GM19467 (cell line): Measurements from ENCODE around the gene NKD1.
"Not testable (repeated sequence)": the region's sequence is repeated elsewhere in the genome, so short reads cannot be mapped to it uniquely, and the experiment has no call there.

Source experiments
- ATAC-seq: cut with Tn5 transposase; IDR thresholded peaks from one replicate; pipeline ENCODE4 v1.9.1; 2021; ENCODE audit warnings: mild to moderate bottlenecking, moderate library complexity; ENCODE audit not compliant: unreplicated experiment

NKD1 gene

DNA sequence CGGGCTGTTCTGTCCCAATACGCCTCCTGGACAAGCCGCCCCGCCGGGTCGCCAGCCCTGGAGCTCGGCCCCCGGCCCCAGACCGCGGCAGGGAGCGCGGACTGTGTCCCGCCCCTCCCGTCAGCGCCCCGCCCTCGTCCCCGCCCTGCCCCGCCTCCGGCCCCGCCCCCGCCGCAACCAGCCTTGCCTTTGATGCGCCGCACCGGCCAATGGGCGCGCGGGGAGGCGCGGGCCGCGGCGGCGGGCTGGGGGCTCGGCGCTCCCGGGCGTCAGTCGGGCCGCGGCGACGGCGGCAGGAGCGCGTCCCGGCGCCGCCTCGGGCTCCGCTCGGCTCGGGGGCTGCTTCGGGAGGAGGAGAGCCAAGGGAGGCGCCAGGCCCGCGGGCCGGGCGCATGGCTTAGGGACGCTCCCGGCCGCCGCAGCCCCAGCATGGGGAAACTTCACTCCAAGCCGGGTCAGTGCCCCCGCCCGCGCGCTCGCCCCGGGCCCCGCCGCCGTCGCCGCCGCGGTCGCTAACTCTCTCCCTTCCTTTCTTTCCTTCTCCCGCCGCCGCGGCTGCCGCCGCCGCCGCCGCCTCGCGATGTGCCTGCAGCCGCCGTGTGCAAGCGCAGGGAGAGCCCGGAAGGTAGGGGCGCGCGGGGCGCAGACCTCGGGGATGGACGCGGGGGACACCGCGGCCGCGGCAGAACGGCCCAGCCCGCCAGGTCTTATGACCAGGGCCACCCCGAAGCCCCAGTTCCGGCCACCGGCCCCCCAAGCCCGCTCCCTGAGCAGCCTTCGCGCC, at the start of gene NKD1:
NKD1 (plus strand) TSS at position 272 of the 784 bp plus-strand sequence; CDS start at position 430, 158 bp downstream.
- peak; percentile 63 for ATAC-seq

GRCh38 chr16:50498431-50499155, 49.6 kb upstream of the NKD1 start:
- no peak for ATAC-seq

GRCh38 chr16:50499254-50499653, 48.9 kb upstream of the NKD1 start:
- no peak for ATAC-seq

DNA sequence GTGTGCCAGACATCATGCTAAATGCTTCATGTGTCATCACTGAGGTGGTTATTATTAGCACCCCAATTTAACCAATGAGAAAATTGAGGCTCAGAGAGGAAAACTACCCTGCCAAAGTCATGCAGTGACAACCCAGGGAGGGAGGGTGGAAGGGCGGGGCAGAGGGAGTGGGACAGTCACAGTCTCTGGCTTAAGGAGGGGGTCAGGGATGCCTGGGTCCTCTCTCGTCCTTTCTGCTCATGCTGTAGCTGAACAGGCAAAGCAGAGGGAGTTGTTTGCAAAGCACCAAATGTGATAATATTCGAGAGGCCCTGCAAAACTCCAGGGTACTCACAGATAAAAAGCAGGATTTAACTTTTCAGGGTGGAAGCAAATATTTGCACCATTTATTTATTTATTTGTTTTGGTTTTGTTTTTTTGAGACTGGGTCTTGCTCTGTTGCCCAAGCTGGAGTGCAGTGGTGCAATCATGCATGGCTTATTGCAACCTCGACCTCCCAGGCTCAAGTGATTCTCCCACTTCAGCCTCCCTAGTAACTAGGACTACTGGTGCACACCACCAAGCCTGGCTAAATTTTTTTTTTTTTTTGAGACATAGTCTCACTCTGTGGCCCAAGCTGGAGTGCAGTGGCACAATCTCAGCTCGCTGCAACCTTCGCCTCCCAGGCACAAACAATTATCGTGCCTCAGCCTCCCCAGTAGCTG, 47.9 kb upstream of the NKD1 start:
- ATAC-seq, result no peak

DNA sequence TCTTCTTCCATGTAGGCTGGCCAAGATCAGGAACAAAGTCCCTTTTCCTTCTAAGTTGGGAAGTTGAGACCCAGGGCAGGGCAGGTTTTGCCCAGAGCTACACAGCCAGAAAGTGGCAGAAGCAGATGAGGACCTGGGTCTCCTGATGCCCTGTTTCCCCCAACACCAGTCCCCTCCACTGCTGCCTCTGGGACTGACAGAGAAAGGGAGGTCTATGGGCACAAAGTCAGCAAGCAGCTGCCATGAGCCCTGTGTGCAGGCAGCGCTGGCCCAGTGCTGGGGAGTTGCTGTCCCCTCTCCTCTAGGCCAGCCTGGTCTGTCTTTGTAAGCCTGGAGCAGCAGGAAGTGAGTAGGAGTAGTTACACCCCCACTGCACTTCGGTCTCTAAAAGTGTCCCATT, 46.9 kb upstream of the NKD1 start:
- no peak for ATAC-seq

DNA sequence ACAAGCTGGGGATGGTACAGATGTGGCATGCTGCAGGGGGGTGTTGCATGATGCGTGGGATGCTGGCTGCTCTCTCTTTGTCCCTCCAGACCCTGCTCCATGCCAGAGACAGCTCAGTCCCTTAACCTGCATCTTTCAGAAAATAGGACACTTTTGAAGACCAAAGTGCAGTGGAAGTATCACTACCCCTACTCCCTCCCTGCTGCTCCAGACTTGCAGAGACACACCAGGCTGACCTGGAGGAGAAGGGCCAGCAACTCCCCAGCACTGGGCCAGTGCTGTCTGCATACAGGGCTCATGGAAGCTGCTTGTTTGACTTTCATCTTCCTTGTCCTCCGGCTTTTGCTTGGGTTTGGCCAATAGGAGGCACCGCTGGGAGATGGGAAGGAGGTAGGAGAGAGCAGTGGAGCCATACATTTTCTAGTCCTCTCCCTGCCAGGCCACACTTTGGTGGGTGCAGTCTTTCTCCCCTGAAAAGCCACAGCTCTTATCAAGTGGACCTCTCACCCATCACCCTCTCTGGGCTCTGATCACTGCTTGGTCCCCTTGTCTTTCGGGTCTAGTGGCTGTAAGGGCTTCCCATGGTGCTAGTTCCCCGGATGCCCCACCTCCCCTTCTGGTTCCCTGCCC, 46.1 kb upstream of the NKD1 start:
- ATAC-seq, result no peak

- ATAC-seq, result no peak
Observed at GRCh38 chr16:50502616-50503011, 45.6 kb upstream of the NKD1 start.

DNA sequence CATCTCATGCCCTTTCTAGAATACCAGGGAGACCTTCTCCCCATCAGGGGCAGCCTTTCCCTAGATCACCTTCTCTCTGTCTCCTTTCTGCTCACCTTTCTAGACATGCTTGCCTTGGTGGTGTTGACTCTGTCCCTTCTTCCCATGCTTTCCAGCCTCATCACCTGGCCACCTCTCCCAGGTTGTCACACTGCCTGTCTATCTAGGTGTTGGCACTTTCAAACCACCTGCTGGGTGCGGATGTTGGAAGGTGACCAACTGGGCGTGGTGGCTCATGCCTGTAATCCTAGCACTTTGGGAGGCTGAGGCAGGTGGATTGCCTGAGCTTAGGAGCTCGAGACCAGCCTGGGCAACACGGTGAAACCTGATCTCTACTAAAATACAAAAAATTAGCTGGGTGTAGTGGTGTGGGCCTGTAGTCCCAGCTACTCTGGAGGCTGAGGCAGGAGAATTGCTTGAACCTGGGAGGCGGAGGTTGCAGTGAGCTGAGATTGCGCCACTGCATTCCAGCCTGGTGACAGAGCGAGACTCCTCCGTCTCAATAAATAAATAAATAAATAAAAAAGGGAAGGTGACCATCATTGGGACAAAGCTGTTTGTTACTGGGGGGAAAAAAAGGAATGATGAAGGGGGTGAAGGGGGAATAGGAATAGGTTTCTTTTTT, 44.2 kb upstream of the NKD1 start:
- not testable (repeated sequence) for ATAC-seq

GRCh38 chr16:50505115-50505514, 43.1 kb upstream of the NKD1 start:
- no peak for ATAC-seq

DNA sequence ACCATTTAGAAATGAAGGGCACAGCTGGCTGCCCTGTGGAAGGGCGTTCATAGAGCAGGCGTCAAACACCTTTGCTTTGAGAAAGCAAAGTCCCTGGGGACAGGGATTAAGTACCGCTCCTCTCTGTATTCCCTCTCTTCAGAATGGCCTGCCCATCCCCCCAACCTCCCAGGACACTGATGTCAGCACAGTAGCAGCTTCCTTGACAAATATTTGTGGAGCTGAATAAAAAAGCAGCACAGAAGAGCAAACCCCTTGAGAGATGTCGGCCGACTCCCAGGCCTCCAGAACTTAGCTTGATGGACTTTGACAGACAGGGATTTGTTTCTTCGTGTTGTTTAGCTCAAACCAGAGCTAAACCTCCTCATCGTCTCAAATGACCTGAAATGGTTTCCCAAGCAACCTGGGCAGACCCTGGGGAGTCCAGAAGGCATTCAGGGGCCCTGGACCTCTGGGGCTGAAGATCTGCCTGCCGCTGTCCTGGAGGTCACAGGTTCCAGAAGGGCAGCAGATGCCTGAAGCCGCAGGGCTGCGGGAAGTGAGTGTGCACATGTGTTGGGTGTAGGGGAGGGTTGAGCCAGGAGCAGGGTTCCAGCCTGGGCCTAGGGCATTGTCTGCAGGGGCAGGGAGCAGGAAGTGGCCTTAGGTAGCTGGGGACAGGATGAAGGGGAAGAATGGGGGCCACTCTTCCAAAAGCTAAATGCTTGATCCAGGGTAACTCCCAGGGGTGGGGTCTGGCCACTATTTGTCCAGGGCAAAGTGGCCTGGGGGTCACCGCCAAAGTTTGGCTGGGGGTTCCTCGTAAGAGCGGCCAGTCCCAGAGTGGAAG, 42.3 kb upstream of the NKD1 start:
- no peak for ATAC-seq

GRCh38 chr16:50506543-50506937, 41.7 kb upstream of the NKD1 start:
- ATAC-seq, result no peak

DNA sequence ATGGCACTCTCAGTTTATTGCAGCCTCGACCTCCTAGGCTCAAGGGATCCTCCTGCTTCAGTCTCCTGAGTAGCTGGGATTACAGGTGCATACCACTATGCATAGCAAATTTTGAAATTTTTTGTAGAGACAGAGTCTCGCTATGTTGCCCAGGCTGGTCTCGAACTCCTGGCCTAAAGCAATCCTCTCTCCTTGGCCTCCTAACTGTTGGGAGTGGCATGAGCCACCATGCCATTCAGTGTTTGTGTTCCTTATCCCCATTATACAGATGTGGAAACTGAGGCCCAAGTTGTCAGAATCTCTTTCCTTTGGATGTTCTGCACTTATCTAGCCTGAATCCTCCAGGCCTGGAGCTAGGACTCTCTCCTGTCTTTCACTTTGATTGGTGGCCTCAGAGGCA, 40.8 kb upstream of the NKD1 start:
- no peak for ATAC-seq

DNA sequence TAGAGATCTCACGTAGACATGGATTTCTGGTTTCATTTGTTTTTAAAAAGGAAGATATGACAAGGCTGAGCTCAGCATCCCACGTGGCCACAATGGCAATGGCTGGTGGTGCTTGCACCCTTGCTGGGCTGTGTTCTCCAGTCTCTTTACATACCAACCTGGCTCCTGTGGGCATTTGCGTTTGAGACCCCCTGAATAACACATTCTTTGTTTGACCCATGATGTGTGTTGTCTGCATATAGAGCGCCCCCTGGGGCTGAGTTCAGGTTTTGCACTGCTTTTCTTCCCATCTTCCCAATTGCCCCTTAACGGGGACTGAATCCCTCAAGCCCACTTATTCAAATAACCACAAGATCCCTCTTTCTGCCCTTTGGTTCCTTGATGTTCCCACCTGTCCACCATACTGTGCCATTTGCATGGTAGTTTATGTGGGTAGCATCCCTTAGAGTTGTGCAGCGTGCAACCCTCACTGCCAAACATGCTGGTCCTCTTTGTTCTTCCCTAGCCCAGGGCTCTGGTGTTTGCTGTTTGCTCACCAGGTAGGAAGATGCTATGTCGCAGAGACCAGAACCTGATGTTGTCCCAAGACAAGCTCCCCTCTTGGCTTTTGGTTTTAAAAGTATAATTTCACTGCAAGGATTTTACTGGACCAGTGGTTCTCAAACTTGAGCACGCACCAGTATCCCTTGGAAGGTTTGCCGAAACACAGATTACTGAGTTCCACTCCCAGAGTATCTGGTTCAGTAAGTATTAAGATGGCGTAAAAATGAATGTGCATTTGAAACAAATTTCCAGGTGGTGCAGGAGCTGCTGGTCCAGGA, 38.5 kb upstream of the NKD1 start:
- ATAC-seq, result no peak

GRCh38 chr16:50515218-50515617, 33.0 kb upstream of the NKD1 start:
- no peak for ATAC-seq

DNA sequence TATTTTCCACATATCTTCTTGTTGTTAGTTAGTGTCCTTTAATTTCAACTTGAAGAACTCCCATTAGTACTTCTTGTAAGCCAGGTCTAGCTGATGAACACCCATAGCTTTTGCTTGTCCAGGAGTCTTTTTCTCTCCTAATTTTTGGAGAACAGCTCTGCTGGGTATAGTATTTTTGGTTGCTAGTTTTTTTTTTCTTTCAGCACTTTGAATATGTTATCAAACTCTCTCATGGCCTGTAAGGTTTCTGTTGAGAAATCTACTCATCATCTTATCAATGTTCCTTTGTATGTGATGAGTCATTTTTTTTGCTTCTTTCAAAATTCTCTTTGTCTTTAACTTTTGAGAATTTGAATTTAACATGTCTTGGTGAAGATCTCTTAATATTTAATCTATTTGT, 31.8 kb upstream of the NKD1 start:
- ATAC-seq, result no peak

DNA sequence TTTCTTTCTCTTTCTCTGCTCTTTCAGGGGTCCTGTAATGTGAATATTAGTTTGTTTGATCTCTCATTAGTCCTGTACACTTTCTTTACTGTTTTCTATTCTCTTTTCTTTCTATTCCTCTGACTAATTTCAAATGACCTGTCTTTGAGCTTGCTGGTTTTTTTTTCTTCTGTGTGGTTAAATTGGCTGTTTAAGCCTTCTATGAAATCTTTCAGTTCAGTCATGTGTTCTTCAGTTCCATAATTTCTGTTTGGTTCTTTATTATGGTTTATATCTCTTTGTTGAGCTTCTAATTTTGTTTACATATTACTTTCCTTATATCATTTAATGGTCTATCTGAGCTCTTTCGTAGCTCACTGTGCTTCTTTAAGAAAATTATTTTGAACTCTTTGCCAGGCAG, 31.3 kb upstream of the NKD1 start:
- no peak for ATAC-seq

- no peak for ATAC-seq
Observed at GRCh38 chr16:50517450-50518252, 30.5 kb upstream of the NKD1 start.

- ATAC-seq, result no peak
Observed at GRCh38 chr16:50519001-50519400, 29.2 kb upstream of the NKD1 start.
